T follicular helper cell (primary cell): ENCODE measurements around the gene POGLUT2.
A peak's percentile ranks its signal among the peaks of the same experiment; 100 is the strongest.

ENCODE experiments used
- DNase-seq: peaks from one replicate; pipeline ENCODE4 v3.0.0-alpha.2; 2020; ENCODE audit warnings: low read depth
- total RNA-seq, 2 experiments: gene quantifications; one replicate each; lab custom pipeline; 2026; lab: John Stamatoyannopoulos, UW

Gene POGLUT2
- 2.2 to 5.3 reads per million in 2 experiments for total RNA-seq

- peak; percentile 69 for DNase-seq
Measured at GRCh38 chr13:102798581-102799425, at the start of gene POGLUT2, which contains the start of gene BIVM. POGLUT2 (minus strand) TSS chr13:102798976; CDS start chr13:102798670, 306 bp downstream. BIVM (plus strand) TSS chr13:102799119; CDS start chr13:102807268, 8,149 bp downstream.

GRCh38 chr13:102847272-102848234, 48.8 kb upstream of the POGLUT2 start:
- DNase-seq: no peak

- DNase-seq: peak; percentile 25
Measured at GRCh38 chr13:102846261-102847015, 47.7 kb upstream of the POGLUT2 start.

- DNase-seq: peak; percentile 93
Measured at GRCh38 chr13:102845630-102846260, 47.0 kb upstream of the POGLUT2 start, which contains the start of gene ERCC5. ERCC5 (plus strand) TSS chr13:102846032; CDS start chr13:102846267, 235 bp downstream.

- no peak for DNase-seq
Measured at GRCh38 chr13:102845289-102845629, 46.5 kb upstream of the POGLUT2 start.

- DNase-seq: no peak
Measured at GRCh38 chr13:102839462-102839861, 40.7 kb upstream of the POGLUT2 start.

GRCh38 chr13:102838982-102839381, 40.2 kb upstream of the POGLUT2 start:
- DNase-seq: no peak

GRCh38 chr13:102838273-102838672, 39.5 kb upstream of the POGLUT2 start:
- no peak for DNase-seq

- DNase-seq: no peak
Measured at GRCh38 chr13:102836471-102836870, 37.7 kb upstream of the POGLUT2 start.

GRCh38 chr13:102830646-102831045, 31.9 kb upstream of the POGLUT2 start:
- no peak for DNase-seq

- no peak for DNase-seq
Measured at GRCh38 chr13:102825921-102826706, 27.3 kb upstream of the POGLUT2 start.

GRCh38 chr13:102825400-102825799, 26.6 kb upstream of the POGLUT2 start:
- DNase-seq: no peak

- DNase-seq: no peak
Measured at GRCh38 chr13:102817907-102818306, 19.1 kb upstream of the POGLUT2 start.

- DNase-seq: no peak
Measured at GRCh38 chr13:102817241-102817640, 18.5 kb upstream of the POGLUT2 start.

- no peak for DNase-seq
Measured at GRCh38 chr13:102816708-102817107, 17.9 kb upstream of the POGLUT2 start.

- DNase-seq: no peak
Measured at GRCh38 chr13:102815788-102816187, 17.0 kb upstream of the POGLUT2 start.

- no peak for DNase-seq
Measured at GRCh38 chr13:102814793-102815192, 16.0 kb upstream of the POGLUT2 start.

GRCh38 chr13:102814025-102814607, 15.3 kb upstream of the POGLUT2 start:
- no peak for DNase-seq

- DNase-seq: no peak
Measured at GRCh38 chr13:102812611-102813287, 14.0 kb upstream of the POGLUT2 start.
